ENCODE data around the gene AMN. TPM values are rescaled to one million over a fixed set of nuclear protein-coding genes. Genes with fewer than 3 reads are reported as not detected.

Gene AMN
- total RNA-seq, 1 donor, result 0.84 TPM

DNA sequence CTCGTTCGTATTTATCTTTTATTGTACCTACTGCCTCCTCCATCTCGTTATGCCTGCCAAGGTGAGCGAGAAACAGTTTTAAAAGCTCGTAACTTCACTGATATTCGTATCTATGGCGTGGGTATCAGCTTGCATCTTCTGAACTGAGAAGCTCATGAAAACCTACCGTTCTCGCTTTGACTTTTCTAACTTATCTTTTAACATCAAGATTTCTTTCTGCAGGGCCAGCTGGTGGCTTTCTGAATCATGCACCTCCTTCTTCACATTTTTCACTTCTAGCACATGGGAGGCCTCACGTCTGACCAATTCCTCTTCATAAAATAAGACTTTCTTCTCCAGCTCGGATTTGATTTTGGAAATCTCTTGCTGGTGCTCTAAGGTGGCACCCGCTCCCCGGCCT, 45.8 kb downstream of the AMN start:
- no peaks in the 10 kb centered on the region for H3K27me3 ChIP-seq (ENCODE audit: insufficient read depth, low read length)
- no peak overlapping the region for H3K4me3 ChIP-seq (ENCODE audit: low read length)
- no peaks in the 10 kb centered on the region for H3K4me1 ChIP-seq (ENCODE audit: insufficient read depth, low read length)
- no peaks in the 10 kb centered on the region for H3K9me3 ChIP-seq (ENCODE audit: low read depth, low read length)

DNA sequence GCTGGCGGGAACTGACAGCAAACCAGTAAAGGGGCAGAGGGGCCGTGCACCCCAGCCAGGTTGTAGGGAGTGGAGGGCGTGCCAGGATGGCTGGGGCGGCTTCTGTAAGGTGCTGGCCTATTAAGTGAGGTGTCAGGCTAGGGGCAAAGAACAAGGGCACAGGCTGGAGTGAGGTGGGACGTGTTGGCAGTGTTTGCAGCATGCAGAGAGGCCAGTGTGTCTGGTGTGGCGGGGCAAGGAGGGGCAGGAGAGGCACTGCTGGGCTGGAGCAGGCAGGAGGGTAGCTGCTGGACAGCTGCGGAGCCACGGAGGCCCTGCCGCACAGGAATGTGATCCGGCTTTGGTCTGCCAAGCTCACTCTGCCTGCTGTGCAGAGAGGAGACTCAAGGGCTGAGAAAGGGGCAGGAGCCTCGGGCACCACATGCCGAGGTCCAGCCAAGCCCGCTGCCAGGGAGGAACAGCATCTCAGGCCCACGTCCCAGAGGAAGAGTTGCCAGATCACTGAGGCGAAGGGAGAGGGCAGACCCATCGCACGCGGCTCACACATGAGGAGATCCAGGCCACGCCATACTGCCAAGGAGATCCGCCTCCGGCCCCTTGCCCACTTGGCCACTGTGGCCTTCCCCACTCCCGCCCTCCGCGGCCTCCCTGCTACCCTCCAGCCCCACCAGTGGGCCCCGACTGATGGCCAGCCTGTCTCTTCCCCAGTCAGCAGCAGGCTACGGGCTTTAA, 46.8 kb downstream of the AMN start:
- no peak overlapping the region for H3K4me3 ChIP-seq (ENCODE audit: low read length)
- H3K27me3 ChIP-seq (ENCODE audit: insufficient read depth, low read length), result no peaks in the 10 kb centered on the region
- no peaks in the 10 kb centered on the region for H3K9me3 ChIP-seq (ENCODE audit: low read depth, low read length)
- H3K4me1 ChIP-seq (ENCODE audit: insufficient read depth, low read length), result no peaks in the 10 kb centered on the region

DNA sequence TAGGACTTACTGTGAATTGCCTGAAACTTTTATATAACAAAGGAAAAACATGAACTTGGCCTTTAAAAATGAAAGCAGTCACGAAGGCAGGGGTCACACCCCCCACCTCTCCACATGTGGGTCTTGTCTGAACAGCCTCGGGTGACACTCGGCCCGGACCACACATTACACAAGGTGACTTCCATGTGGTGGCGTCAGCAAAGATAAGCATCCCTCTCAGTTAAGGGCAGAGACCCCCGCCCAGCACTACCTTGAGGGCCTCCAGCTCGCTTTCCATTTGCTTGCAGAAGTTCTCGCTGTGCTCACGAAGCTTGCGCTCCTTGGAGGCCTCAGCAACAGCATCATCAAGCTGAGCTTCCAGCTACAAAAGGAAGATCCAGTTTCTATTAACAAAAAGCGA, 47.4 kb downstream of the AMN start:
- Histone ChIP-seq H3K9me3 (ENCODE audit: low read depth, low read length) (no peaks in the 10 kb centered on the region), H3K27me3 (ENCODE audit: insufficient read depth, low read length) (no peaks in the 10 kb centered on the region), H3K4me3 (ENCODE audit: low read length) (no peak overlapping the region), H3K4me1 (ENCODE audit: insufficient read depth, low read length) (no peaks in the 10 kb centered on the region)

DNA sequence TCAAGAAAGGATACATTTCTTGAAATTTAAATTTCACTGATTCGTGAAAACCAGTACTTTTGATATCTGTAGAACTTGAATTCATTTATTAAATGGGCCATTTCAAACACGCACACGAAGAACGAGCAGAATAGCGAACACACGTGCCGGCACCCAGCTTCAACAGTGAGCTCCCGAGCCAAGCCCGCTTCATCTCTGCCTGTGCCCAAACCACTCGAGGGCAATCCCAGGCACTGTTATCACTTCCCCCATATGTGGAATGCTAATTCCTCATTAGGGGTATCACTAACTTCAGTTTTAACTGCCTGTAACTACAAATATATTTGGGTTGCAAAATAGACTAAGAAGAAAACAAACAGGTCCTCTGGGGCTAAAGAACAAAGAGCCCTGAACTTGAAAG, 48.0 kb downstream of the AMN start:
- no peaks in the 10 kb centered on the region for H3K9me3 ChIP-seq (ENCODE audit: low read depth, low read length)
- H3K27me3 ChIP-seq (ENCODE audit: insufficient read depth, low read length), result no peaks in the 10 kb centered on the region
- no peaks in the 10 kb centered on the region for H3K4me1 ChIP-seq (ENCODE audit: insufficient read depth, low read length)
- H3K4me3 ChIP-seq (ENCODE audit: low read length), result no peak overlapping the region

DNA sequence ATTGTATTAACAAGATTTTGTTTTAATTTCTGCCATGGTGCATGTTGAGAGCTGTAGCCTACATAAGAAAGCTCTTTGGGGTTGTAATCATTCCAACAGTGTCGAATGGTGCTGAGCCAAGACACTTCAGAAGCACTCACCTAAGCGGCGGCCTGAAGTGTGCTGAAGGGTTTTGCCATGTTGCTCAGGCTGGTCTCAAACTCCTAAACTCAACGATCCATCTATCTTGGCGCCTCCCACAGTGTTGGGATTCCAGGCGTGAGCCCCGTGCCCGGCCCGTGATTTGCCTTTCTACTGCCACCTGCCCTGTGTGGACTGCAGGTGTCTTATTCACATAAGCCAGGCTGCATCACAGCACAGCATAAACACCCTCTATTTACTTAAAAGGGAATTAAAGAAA, 48.9 kb downstream of the AMN start:
- no peaks in the 10 kb centered on the region for H3K9me3 ChIP-seq (ENCODE audit: low read depth, low read length)
- H3K27me3 ChIP-seq (ENCODE audit: insufficient read depth, low read length), result no peaks in the 10 kb centered on the region
- H3K4me3 ChIP-seq (ENCODE audit: low read length), result no peak overlapping the region
- no peaks in the 10 kb centered on the region for H3K4me1 ChIP-seq (ENCODE audit: insufficient read depth, low read length)

DNA sequence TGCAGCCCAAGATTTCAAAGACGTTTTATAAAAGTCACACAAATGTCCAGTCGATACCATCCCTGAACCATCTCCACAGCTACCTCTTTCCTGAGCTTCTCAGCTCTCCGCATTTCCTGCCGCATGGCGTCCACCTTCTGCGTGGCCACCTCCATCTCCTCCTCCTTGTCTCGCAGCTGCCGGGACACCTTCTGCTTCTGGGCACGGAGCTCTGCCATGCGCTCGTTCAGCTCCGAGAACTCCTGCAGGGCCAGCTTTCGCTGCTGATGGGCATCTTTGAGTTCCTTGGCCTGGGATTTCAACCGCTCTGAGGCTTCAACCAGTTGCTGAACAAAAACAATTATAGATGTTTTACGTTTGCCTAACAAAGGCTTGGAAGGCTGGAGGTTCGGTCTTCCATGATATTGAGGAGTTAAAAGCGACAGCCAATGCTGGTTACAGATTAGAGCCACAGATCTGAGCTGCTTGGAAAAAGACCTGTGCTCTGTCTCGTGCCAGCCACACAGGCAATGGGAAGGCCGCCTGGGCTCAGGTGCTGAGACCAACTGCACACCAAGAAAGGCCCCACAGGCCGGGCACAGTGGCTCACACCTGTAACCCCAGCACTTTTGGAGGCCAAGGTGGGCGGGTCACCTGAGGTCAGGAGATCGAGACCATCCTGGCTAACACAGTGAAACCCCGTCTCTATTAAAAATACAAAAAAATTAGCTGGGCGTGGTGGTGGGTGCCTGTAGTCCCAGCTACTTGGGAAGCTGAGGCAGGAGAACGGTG, 49.6 kb downstream of the AMN start:
- no peak overlapping the region for H3K4me3 ChIP-seq (ENCODE audit: low read length)
- H3K27me3 ChIP-seq (ENCODE audit: insufficient read depth, low read length), result no peaks in the 10 kb centered on the region
- no peaks in the 10 kb centered on the region for H3K4me1 ChIP-seq (ENCODE audit: insufficient read depth, low read length)
- H3K9me3 ChIP-seq (ENCODE audit: low read depth, low read length), result no peaks in the 10 kb centered on the region

DNA sequence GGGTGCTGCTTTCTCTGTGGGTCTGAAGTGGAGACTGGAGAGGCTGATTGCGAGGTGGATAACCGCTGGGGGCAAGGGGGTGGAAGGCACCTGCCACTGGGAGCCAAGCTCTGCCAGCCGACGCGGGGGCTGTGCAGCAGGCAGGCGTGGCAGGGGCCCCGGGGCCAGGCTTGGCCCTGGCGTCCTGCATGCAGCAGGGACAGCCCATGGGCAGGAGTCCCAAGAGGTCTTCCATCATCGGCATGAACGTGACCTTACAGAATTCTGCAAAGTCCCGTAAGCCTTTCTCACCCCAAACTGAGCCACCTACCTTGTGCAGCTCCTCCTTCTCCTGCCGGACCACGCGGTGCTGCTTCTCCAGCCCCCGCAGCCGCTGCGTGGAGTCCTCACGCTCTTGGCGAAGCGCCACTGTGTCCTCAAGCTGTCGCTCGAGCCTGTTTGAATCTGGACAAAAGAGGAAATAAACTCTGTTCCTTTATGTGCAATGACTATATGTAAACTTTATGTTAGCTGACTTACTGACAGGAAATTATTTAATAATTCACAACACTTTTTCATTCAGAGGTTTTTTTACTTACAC, 51.3 kb downstream of the AMN start:
- no peaks in the 10 kb centered on the region for H3K9me3 ChIP-seq (ENCODE audit: low read depth, low read length)
- no peaks in the 10 kb centered on the region for H3K4me1 ChIP-seq (ENCODE audit: insufficient read depth, low read length)
- no peaks in the 10 kb centered on the region for H3K27me3 ChIP-seq (ENCODE audit: insufficient read depth, low read length)
- no peak overlapping the region for H3K4me3 ChIP-seq (ENCODE audit: low read length)

DNA sequence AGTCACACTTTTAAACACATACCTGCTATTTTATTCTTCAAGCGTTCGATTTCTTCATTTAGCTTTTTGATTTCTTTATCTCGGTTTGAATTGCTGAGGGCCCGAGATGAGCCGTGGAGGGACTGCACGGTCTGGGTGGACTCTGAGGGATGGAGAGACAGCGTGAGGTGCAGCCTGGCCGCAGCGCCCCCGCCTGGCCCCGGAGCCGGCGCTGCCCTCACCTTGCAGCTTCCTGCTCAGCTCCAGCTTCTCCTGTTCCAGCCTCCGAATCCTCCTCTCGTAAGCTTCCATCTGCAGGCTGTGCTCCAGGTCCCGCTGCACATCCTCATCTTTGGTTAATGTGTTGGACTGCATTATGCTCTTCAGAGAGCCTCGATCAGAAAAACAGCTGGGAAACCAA, 53.2 kb downstream of the AMN start:
- Histone ChIP-seq H3K9me3 (ENCODE audit: low read depth, low read length) (no peaks in the 10 kb centered on the region), H3K4me1 (ENCODE audit: insufficient read depth, low read length) (no peaks in the 10 kb centered on the region), H3K4me3 (ENCODE audit: low read length) (no peak overlapping the region), H3K27me3 (ENCODE audit: insufficient read depth, low read length) (no peaks in the 10 kb centered on the region)

DNA sequence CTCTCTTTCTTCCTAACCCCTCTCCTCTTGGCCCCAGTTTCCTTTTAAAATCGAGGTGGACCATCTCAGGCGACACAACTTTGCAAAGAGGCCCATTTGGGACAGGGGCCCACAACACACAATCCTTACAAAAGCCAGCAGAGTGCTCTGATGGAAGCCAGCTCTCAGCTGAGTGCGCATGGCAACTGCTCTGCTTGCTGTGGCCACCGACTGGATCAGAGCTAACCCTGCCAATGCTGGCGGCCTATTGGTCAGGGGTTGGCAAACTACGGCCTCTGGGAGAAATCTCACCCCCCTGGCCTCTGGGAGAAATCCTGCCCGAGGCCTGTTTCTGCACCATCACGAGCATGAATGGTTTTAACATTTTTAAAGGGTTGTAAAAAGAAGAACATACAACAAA, 55.0 kb downstream of the AMN start:
- Histone ChIP-seq H3K27me3 (ENCODE audit: insufficient read depth, low read length) (no peaks in the 10 kb centered on the region), H3K4me3 (ENCODE audit: low read length) (no peak overlapping the region), H3K9me3 (ENCODE audit: low read depth, low read length) (no peaks in the 10 kb centered on the region), H3K4me1 (ENCODE audit: insufficient read depth, low read length) (no peaks in the 10 kb centered on the region)

DNA sequence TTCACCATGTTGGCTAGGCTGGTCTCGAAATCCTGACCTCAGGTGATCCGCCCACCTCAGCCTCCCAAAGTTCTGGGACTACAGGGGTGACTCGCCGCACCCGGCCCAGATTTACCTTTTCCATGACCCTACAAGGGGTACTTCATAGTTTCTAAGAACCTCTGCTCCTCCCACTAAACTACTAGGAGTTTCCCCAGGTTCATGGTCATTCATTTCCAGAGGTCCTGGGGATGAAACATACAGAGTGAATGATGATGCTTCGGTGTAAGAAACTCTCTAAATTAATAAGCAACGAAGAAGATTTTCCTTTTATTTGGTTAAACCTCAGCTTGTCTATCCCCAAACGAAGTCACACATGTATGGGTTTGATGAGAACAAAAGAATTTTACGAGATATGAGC, 56.9 kb downstream of the AMN start:
- H3K4me3 ChIP-seq (ENCODE audit: low read length), result no peak overlapping the region
- H3K27me3 ChIP-seq (ENCODE audit: insufficient read depth, low read length), result no peaks in the 10 kb centered on the region
- H3K9me3 ChIP-seq (ENCODE audit: low read depth, low read length), result no peaks in the 10 kb centered on the region
- no peaks in the 10 kb centered on the region for H3K4me1 ChIP-seq (ENCODE audit: insufficient read depth, low read length)

DNA sequence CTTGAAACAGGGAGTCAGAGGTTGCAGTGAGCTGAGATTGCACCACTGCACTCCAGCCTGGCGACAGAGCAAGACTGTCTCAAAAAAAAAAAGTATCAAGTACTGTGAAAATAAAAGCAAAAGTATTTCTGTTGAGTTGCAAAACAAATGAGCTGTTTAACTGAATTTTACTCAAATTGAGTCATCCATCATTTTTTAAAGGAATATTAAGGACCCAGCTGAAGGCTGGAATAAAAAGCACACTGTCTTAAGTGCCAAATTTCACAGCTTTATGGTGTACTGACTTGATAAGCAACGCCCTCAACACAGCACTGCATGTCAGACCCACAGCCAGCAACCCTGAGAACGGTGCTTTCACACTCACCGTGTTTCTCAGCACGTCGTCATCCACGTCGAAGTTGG, 57.9 kb downstream of the AMN start:
- H3K27me3 ChIP-seq (ENCODE audit: insufficient read depth, low read length), result no peaks in the 10 kb centered on the region
- H3K4me1 ChIP-seq (ENCODE audit: insufficient read depth, low read length), result no peaks in the 10 kb centered on the region
- no peak overlapping the region for H3K4me3 ChIP-seq (ENCODE audit: low read length)
- no peaks in the 10 kb centered on the region for H3K9me3 ChIP-seq (ENCODE audit: low read depth, low read length)

Other genes starting within 250 kb of the AMN start
- gene TRAF3, start 145.2 kb upstream of the AMN start, total RNA-seq, result 42.4 TPM
- 14.1 TPM for gene CDC42BPB, start 134.9 kb downstream of the AMN start, total RNA-seq
- gene LBHD2, start 161.5 kb downstream of the AMN start, total RNA-seq, result not detected
- gene EXOC3L4, start 172.1 kb downstream of the AMN start, total RNA-seq, result not detected
- gene TNFAIP2, start 200.8 kb downstream of the AMN start, total RNA-seq, result 410 TPM